GM12878 (cell line): ENCODE results near the gene ANKS1A. TPM values are rescaled to one million over a fixed set of nuclear protein-coding genes. Genes with fewer than 3 reads are reported as not detected.

ENCODE experiments used
- ATAC-seq: fragments of 200-7000 bp; cut with Tn5 transposase; 3 replicates; pipeline ENCODE4 v1.9.1; 2020; ENCODE audit warnings: mild to moderate bottlenecking, moderate library complexity
- BruUV-seq: library from RNA; stranded (reverse); fragments of 400-500 nt; replicated peaks from 2 replicates; lab custom pipeline; 2021; lab: Mats Ljungman, UMichigan
- CTCF ChIA-PET: fragments of 300-600 bp; sonication (Branson Sonifier 250); formaldehyde crosslinking; extraction: SDS; loops from one replicate; lab custom pipeline; 2021; ENCODE audit warnings: inconsistent platforms; lab: Yijun Ruan, JAX
- POLR2A ChIA-PET: fragments of 350-600 bp; formaldehyde crosslinking; extraction: SDS; loops from one replicate; lab custom pipeline; 2021; ENCODE audit warnings: inconsistent platforms; lab: Charles Lee
- RAD21 ChIA-PET: fragments of 300-600 bp; sonication (Branson Sonifier 250); formaldehyde crosslinking; loops from one replicate; lab custom pipeline; 2023; ENCODE audit warnings: antibody characterized with exemption; ENCODE audit not compliant: unreplicated experiment; lab: Charles Lee
- SMC1A ChIA-PET: fragments of 300-600 bp; sonication (Branson Sonifier 250); formaldehyde crosslinking; loops from one replicate; lab custom pipeline; 2023; ENCODE audit not compliant: unreplicated experiment, uncharacterized antibody; lab: Charles Lee
- DNase-seq: peaks from one replicate; pipeline ENCODE4 v3.0.0-alpha.2; 2011; ENCODE audit warnings: low read depth, low spot score
- FAIRE-seq: peaks from 3 replicates; lab custom pipeline; 2011; peaks lifted over from hg19 to GRCh38; lab: Jason Lieb, UNC
- H2AFZ ChIP-seq: 2 replicates; pipeline ENCODE4 v1.6.0; 2011; ENCODE audit warnings: low read depth, low read length, control low read depth; ENCODE audit not compliant: control insufficient read depth
- H3K27ac ChIP-seq: 2 replicates; pipeline ENCODE4 v1.5.1; 2011; ENCODE audit warnings: control low read depth; ENCODE audit not compliant: control insufficient read depth, insufficient read depth
- H3K27me3 ChIP-seq, 2 experiments: replicated peaks in 1 of 2; 2 replicates each; pipeline versions ENCODE4 v1.6.0 to v1.6.1; 2011; ENCODE audit warnings: low read length in 1 of 2; ENCODE audit not compliant: control insufficient read depth in 2 of 2, insufficient read depth in 2 of 2
- H3K36me3 ChIP-seq, 2 experiments: 2 replicates each; pipeline ENCODE4 v1.5.1; 2011; ENCODE audit warnings: low read length in 1 of 2; ENCODE audit not compliant: control insufficient read depth in 2 of 2, insufficient read depth in 2 of 2
- H3K4me1 ChIP-seq: 2 replicates; pipeline ENCODE4 v1.6.1; 2011; ENCODE audit warnings: mild to moderate bottlenecking, low read length, moderate library complexity, mixed read lengths; ENCODE audit not compliant: control insufficient read depth, insufficient read depth
- H3K4me2 ChIP-seq: 2 replicates; pipeline ENCODE4 v1.6.0; 2011; ENCODE audit warnings: control low read depth; ENCODE audit not compliant: control insufficient read depth, insufficient read depth
- H3K4me3 ChIP-seq: fragments of 200-600 bp; sonication (generic); 2 replicates; pipeline ENCODE4 v1.5.1; 2016
- H3K79me2 ChIP-seq: 2 replicates; pipeline ENCODE4 v1.6.0; 2011; ENCODE audit warnings: low read length; ENCODE audit not compliant: control insufficient read depth, insufficient read depth
- H3K9ac ChIP-seq: 2 replicates; pipeline ENCODE4 v1.8.0; 2011; ENCODE audit warnings: low read length, control low read depth, mixed read lengths; ENCODE audit not compliant: control insufficient read depth, insufficient read depth
- H3K9me3 ChIP-seq: replicated peaks from 3 replicates; pipeline ENCODE4 v1.5.1; 2011; ENCODE audit warnings: mild to moderate bottlenecking, low read length; ENCODE audit not compliant: control insufficient read depth, insufficient read depth
- H4K20me1 ChIP-seq: 2 replicates; pipeline ENCODE4 v1.6.0; 2011; ENCODE audit not compliant: control insufficient read depth, insufficient read depth
- E2F8 ChIP-seq: fragments of 450-650 bp; IDR thresholded peaks from 2 replicates; pipeline ENCODE4 v1.6.1; 2018; ENCODE audit warnings: mild to moderate bottlenecking, low read depth, moderate library complexity; ENCODE audit not compliant: partially characterized antibody
- FOXM1 ChIP-seq: IDR thresholded peaks from 2 replicates; pipeline ENCODE4 v1.6.1; 2012; ENCODE audit warnings: low read depth, mild to moderate bottlenecking, inconsistent platforms, low read length, moderate library complexity
- IKZF1 ChIP-seq: fragments of 450-650 bp; conservative IDR thresholded peaks from 2 replicates; pipeline ENCODE4 v1.6.1; 2017; ENCODE audit warnings: antibody characterized with exemption, mild to moderate bottlenecking
- MYC ChIP-seq: IDR thresholded peaks from 2 replicates; pipeline ENCODE4 v1.6.1; 2011; ENCODE audit warnings: mild to moderate bottlenecking, low read length, moderate library complexity, inconsistent platforms; ENCODE audit not compliant: insufficient read depth, insufficient replicate concordance, insufficient read length, severe bottlenecking
- NFYB ChIP-seq: IDR thresholded peaks from 2 replicates; pipeline ENCODE4 v1.6.1; 2011; ENCODE audit warnings: low read depth, mild to moderate bottlenecking, low read length, improper control_type of control experiment, moderate library complexity; ENCODE audit not compliant: insufficient read depth
- NR2C1 ChIP-seq: fragments of 450-650 bp; IDR thresholded peaks from 2 replicates; pipeline ENCODE4 v1.6.1; 2017; ENCODE audit warnings: antibody characterized with exemption, mild to moderate bottlenecking, moderate library complexity
- RFX5 ChIP-seq: IDR thresholded peaks from 2 replicates; pipeline ENCODE4 v1.6.1; 2011; ENCODE audit warnings: low read depth, low read length, improper control_type of control experiment
- SMC3 ChIP-seq: IDR thresholded peaks from 2 replicates; pipeline ENCODE4 v1.6.1; 2011; ENCODE audit warnings: low read length, improper control_type of control experiment, borderline replicate concordance
- SPI1 ChIP-seq: IDR thresholded peaks from 2 replicates; pipeline ENCODE4 v1.6.1; 2011; ENCODE audit warnings: low read depth, mild to moderate bottlenecking, low read length, moderate library complexity, borderline replicate concordance; ENCODE audit not compliant: insufficient read depth
- SUZ12 ChIP-seq: fragments of 200-600 bp; sonication (generic); IDR thresholded peaks from one replicate; pipeline ENCODE4 v1.6.1; 2018; ENCODE audit warnings: antibody characterized with exemption, mild to moderate bottlenecking; ENCODE audit not compliant: unreplicated experiment
- TAF1 ChIP-seq: IDR thresholded peaks from 2 replicates; pipeline ENCODE4 v1.6.1; 2011; ENCODE audit warnings: mild to moderate bottlenecking, low read depth, low read length, borderline replicate concordance
- TCF3 ChIP-seq: IDR thresholded peaks from 2 replicates; pipeline ENCODE4 v1.6.1; 2012; ENCODE audit warnings: low read depth, mild to moderate bottlenecking, low read length, borderline replicate concordance; ENCODE audit not compliant: insufficient read depth
- ZNF24 ChIP-seq: fragments of 450-650 bp; IDR thresholded peaks from 2 replicates; pipeline ENCODE4 v1.6.1; 2017; ENCODE audit warnings: antibody characterized with exemption, mild to moderate bottlenecking
- ZNF592 ChIP-seq: fragments of 450-650 bp; IDR thresholded peaks from 2 replicates; pipeline ENCODE4 v1.6.1; 2017; ENCODE audit warnings: mild to moderate bottlenecking, moderate library complexity
- WGBS: methylation state at CpG from one replicate; pipeline ENCODE4 v1.1.6; 2016; ENCODE audit warnings: low lambda C conversion rate; ENCODE audit not compliant: insufficient replicate concordance, insufficient coverage; ENCODE audit errors: missing lambda C conversion rate; 5-methylcytosine and 5-hydroxymethylcytosine counted together
- in situ Hi-C: fragments of 300-500 bp; cut with MboI; formaldehyde crosslinking; loops from 9 replicates; pipeline ENCODE4 v1.14.3; 2018; ENCODE audit warnings: mixed read lengths
- intact Hi-C: fragments of 100-400 bp; cut with micrococcal nuclease; formaldehyde crosslinking; loops from one replicate; pipeline ENCODE4 v1.14.2; 2022; ENCODE audit not compliant: unreplicated experiment
- polyA plus RNA-seq, 11 experiments: library from polyadenylated mRNA; depleted of rRNA in 4 of 11; unstranded in 6 of 11; stranded (reverse) in 5 of 11; fragments of >200 nt; fragmentation: Nextera tagmentation in 4 of 11; fragmentation: Illumina TruSeq in 1 of 11; extraction: Ambion mirVana in 4 of 11; extraction: Trizol in 1 of 11; gene quantifications; 1 replicate in 1 of 11; 2 replicates in 10 of 11; pipeline versions ENCODE4 v1.2.1 to v1.2.3, GENCODE V29; 2011 to 2016; ENCODE audit warnings: inconsistent platforms in 2 of 11, missing spikeins in 2 of 11, low read depth in 1 of 11
- total RNA-seq, 4 experiments: library from RNA; depleted of rRNA in 3 of 4; stranded (reverse); fragments of >200 nt in 3 of 4; fragmentation: Illumina TruSeq in 1 of 4; extraction: Trizol in 1 of 4; gene quantifications; 2 replicates each; pipeline versions ENCODE4 v1.2.1 to v1.2.3, GENCODE V29; 2013 to 2021

Gene ANKS1A
- total and polyA plus RNA-seq, 10 of the 15 experiments (the other 5 are each of a cell fraction or from before 2014, with no cell fraction given), result 0.60 to 7.0 (median 3.0) TPM

DNA sequence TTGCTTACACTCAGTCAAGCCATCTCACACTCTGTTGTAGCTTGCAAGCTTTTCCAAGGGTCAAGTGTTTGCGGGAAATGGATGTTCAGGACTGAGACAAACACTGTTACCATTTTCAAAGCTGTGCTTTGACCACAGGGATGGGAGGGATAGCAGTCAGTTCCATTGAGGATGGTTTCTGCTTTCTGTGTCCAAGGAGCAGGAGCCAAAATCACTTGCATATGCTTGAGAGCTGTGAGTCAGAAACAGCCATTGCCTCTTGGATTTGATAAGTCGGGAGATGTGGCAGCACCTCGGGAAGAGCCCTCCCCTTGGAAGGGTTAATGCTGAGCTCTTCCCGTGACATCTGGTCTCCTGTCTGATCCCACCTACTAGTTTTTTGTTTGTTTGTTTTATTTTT, 166.8 kb downstream of the ANKS1A start (continued):
- TF ChIP-seq E2F8, result no peak
- TF ChIP-seq TCF3, result no peak
- no peak for TF ChIP-seq FOXM1
- TF ChIP-seq TAF1, result no peak
- no peak for TF ChIP-seq RFX5

- Histone ChIP-seq H3K27ac (no peak overlapping the region), H2AFZ (no peak overlapping the region), H3K9ac (no peak overlapping the region), H3K4me2 (no peak overlapping the region), H3K4me3 (no peak overlapping the region), H3K36me3 (no peaks in the 10 kb centered on the region), H3K79me2 (no peaks in the 10 kb centered on the region), H3K27me3 (no peaks in the 10 kb centered on the region), H4K20me1 (no peaks in the 10 kb centered on the region), H3K9me3 (no peaks in the 10 kb centered on the region), H3K4me1 (no peaks in the 10 kb centered on the region)
- ChIA-PET CTCF (interaction anchor here (1.1 kb wide), 1 partner anchor 184 kb away, joined by 3 read pairs; no protein-coding TSS in a partner anchor), RAD21 (no interaction called here), SMC1A (interaction anchor here (1.9 kb wide), 1 partner anchor 46 kb away, joined by 5 read pairs; no protein-coding TSS in a partner anchor), POLR2A (no interaction called here)
- no TSS peak for BruUV-seq
- no peak for TF ChIP-seq ZNF24
- no peak for TF ChIP-seq SUZ12
- no peak for TF ChIP-seq TAF1
- no peak for TF ChIP-seq SPI1
- no peak for TF ChIP-seq SMC3
- no peak for TF ChIP-seq IKZF1
- no peak for TF ChIP-seq ZNF592
- TF ChIP-seq NFYB, result no peak
- no peak for TF ChIP-seq MYC
- TF ChIP-seq NR2C1, result no peak
- FAIRE-seq, result no peak
- ATAC-seq, result no peak
- intact Hi-C loops (no loop called here), in situ Hi-C loops (no loop called here)
- DNase-seq, result no peak
- WGBS, result 89% methylated on average over 8 of the region's 8 CpGs
Measured at GRCh38 chr6:35056952-35057351, 167.9 kb downstream of the ANKS1A start.
